GM23338 (cell line): ENCODE measurements around the gene ADGRB3. TPM values are rescaled to one million over a fixed set of nuclear protein-coding genes. Genes with fewer than 3 reads are reported as not detected.

Experiments used
- ATAC-seq: fragments of 200-7000 bp; cut with Tn5 transposase; 3 replicates; pipeline ENCODE4 v1.9.1; 2020
- DNase-seq: peaks from one replicate; pipeline ENCODE4 v3.0.0-alpha.2; 2015; ENCODE audit warnings: low spot score
- H2AFZ ChIP-seq: fragments of 200-600 bp; sonication (generic); 2 replicates; pipeline ENCODE4 v1.8.0; 2016; ENCODE audit warnings: antibody characterized with exemption, mild to moderate bottlenecking, moderate library complexity
- H3F3A ChIP-seq: fragments of 200-600 bp; sonication (generic); replicated peaks from 2 replicates; pipeline ENCODE4 v1.8.0; 2017; ENCODE audit warnings: antibody characterized with exemption, mixed run types, low read depth
- H3K27ac ChIP-seq: fragments of 200-600 bp; sonication (generic); 2 replicates; pipeline ENCODE4 v1.6.1; 2016; ENCODE audit warnings: low read depth
- H3K27me3 ChIP-seq: fragments of 200-600 bp; sonication (generic); 2 replicates; pipeline ENCODE4 v1.8.0; 2016; ENCODE audit warnings: mild to moderate bottlenecking, mixed run types, moderate library complexity; ENCODE audit not compliant: insufficient read depth
- H3K36me3 ChIP-seq: fragments of 200-600 bp; sonication (generic); 2 replicates; pipeline ENCODE4 v1.8.0; 2016; ENCODE audit warnings: mild to moderate bottlenecking; ENCODE audit not compliant: insufficient read depth
- H3K4me1 ChIP-seq: fragments of 200-600 bp; sonication (generic); 2 replicates; pipeline ENCODE4 v1.8.0; 2016; ENCODE audit warnings: mild to moderate bottlenecking, moderate library complexity; ENCODE audit not compliant: insufficient read depth
- H3K4me2 ChIP-seq: fragments of 200-600 bp; sonication (generic); 2 replicates; pipeline ENCODE4 v1.7.1; 2017; ENCODE audit warnings: mixed run types
- H3K4me3 ChIP-seq: fragments of 200-600 bp; sonication (generic); 2 replicates; pipeline ENCODE4 v1.6.1; 2016; ENCODE audit warnings: mixed run types
- H3K79me2 ChIP-seq: fragments of 200-600 bp; sonication (generic); replicated peaks from 2 replicates; pipeline ENCODE4 v1.8.0; 2017; ENCODE audit warnings: mild to moderate bottlenecking; ENCODE audit not compliant: insufficient read depth
- H3K9me2 ChIP-seq: fragments of 200-600 bp; sonication (generic); 2 replicates; pipeline ENCODE4 v1.8.0; 2017; ENCODE audit not compliant: insufficient read depth
- H4K20me1 ChIP-seq: fragments of 200-600 bp; sonication (generic); replicated peaks from 2 replicates; pipeline ENCODE4 v1.8.0; 2017; ENCODE audit warnings: mild to moderate bottlenecking; ENCODE audit not compliant: insufficient read depth
- H3K27ac Mint-ChIP-seq: 2 replicates; pipeline ENCODE4 v1.8.0; 2020; ENCODE audit warnings: inconsistent platforms, mild to moderate bottlenecking, moderate library complexity, mixed read lengths
- H3K27me3 Mint-ChIP-seq: 3 replicates; pipeline ENCODE4 v1.8.0; 2022; ENCODE audit warnings: low read depth, mild to moderate bottlenecking, moderate library complexity, mixed read lengths, inconsistent platforms; ENCODE audit not compliant: insufficient read depth, poor library complexity
- H3K36me3 Mint-ChIP-seq: 3 replicates; pipeline ENCODE4 v1.8.0; 2021; ENCODE audit warnings: low read depth, mild to moderate bottlenecking, inconsistent platforms, moderate library complexity, mixed read lengths
- H3K4me1 Mint-ChIP-seq: 3 replicates; pipeline ENCODE4 v1.8.0; 2020; ENCODE audit warnings: mild to moderate bottlenecking, inconsistent platforms, mixed read lengths
- H3K4me3 Mint-ChIP-seq: 3 replicates; pipeline ENCODE4 v1.8.0; 2021; ENCODE audit warnings: moderate library complexity, mild to moderate bottlenecking, inconsistent platforms, mixed read lengths
- H3K9me3 Mint-ChIP-seq: 3 replicates; pipeline ENCODE4 v1.8.0; 2020; ENCODE audit warnings: moderate library complexity, mild to moderate bottlenecking, inconsistent platforms, mixed read lengths
- CREB1 ChIP-seq: fragments of 250-450 bp; sonication (Bioruptor Pico); IDR thresholded peaks from 2 replicates; pipeline ENCODE4 v1.5.0; 2020; ENCODE audit warnings: low read depth, mild to moderate bottlenecking, moderate library complexity
- CTCF ChIP-seq, 2 experiments: fragments of 200-600 bp in 1 of 2; sonication (generic) in 1 of 2; conservative IDR thresholded peaks; 2 replicates each; pipeline versions ENCODE4 v1.5.1 to v1.6.1; 2016 to 2017; ENCODE audit warnings: antibody characterized with exemption in 2 of 2, low read depth in 2 of 2, mild to moderate bottlenecking in 2 of 2, moderate library complexity in 1 of 2
- ETS1 ChIP-seq: IDR thresholded peaks from 2 replicates; pipeline ENCODE4 v1.6.1; 2016; ENCODE audit warnings: antibody characterized with exemption
- EZH2 ChIP-seq: fragments of 200-600 bp; sonication (generic); IDR thresholded peaks from one replicate; pipeline ENCODE4 v1.8.0; 2017; ENCODE audit warnings: antibody characterized with exemption, mild to moderate bottlenecking, low read depth; ENCODE audit not compliant: unreplicated experiment
- EZH2phosphoT487 ChIP-seq: fragments of 200-600 bp; sonication (generic); IDR thresholded peaks from one replicate; pipeline ENCODE4 v1.8.1; 2018; ENCODE audit warnings: antibody characterized with exemption; ENCODE audit not compliant: unreplicated experiment
- JUNB ChIP-seq: IDR thresholded peaks from one replicate; pipeline ENCODE4 v1.6.1; 2016; ENCODE audit warnings: antibody characterized with exemption; ENCODE audit not compliant: unreplicated experiment
- NANOG ChIP-seq: IDR thresholded peaks from 2 replicates; pipeline ENCODE4 v1.6.1; 2016; ENCODE audit warnings: antibody characterized with exemption, borderline replicate concordance
- POLR2AphosphoS5 ChIP-seq: IDR thresholded peaks from 2 replicates; pipeline ENCODE4 v1.6.1; 2016; ENCODE audit warnings: antibody characterized with exemption, low read depth
- REST ChIP-seq: IDR thresholded peaks from one replicate; pipeline ENCODE4 v1.6.1; 2018; ENCODE audit warnings: antibody characterized with exemption; ENCODE audit not compliant: unreplicated experiment
- STAT1 ChIP-seq: IDR thresholded peaks from one replicate; pipeline ENCODE4 v1.6.1; 2016; ENCODE audit warnings: antibody characterized with exemption; ENCODE audit not compliant: unreplicated experiment
- ZNF114 ChIP-seq: fragments of 250-450 bp; sonication (Bioruptor Pico); IDR thresholded peaks from 2 replicates; pipeline ENCODE4 v1.5.0; 2020; ENCODE audit warnings: mild to moderate bottlenecking, moderate library complexity
- ZNF331 ChIP-seq: fragments of 250-450 bp; sonication (Bioruptor Pico); IDR thresholded peaks from 2 replicates; pipeline ENCODE4 v1.5.0; 2020; ENCODE audit warnings: low read depth, mild to moderate bottlenecking, moderate library complexity
- ZNF462 ChIP-seq: fragments of 250-450 bp; sonication (Bioruptor Pico); IDR thresholded peaks from 2 replicates; pipeline ENCODE4 v1.5.0; 2020; ENCODE audit warnings: mild to moderate bottlenecking, moderate library complexity
- polyA plus RNA-seq: library from polyadenylated mRNA; unstranded; fragments of >200 nt; fragmentation: Nextera tagmentation; extraction: Ambion mirVana; gene quantifications from 2 replicates; pipeline ENCODE4 v1.2.1, GENCODE V29; 2016
- total RNA-seq: library from RNA; depleted of rRNA; stranded (reverse); fragments of >200 nt; shearing (Covaris generic); gene quantifications from 2 replicates; pipeline ENCODE4 v1.2.3, GENCODE V29; 2014

Gene ADGRB3
- total and polyA plus RNA-seq, 2 experiments from 2014 or later, result 0.92 to 4.0 TPM

- H3K4me1 ChIP-seq, result 0 out of 2 replicates have a peak, but pooled peaks cover 3% of the 10 kb centered on the region
- no peaks in the 10 kb centered on the region for H3K27me3 ChIP-seq
- H3K4me3 ChIP-seq, result no peak overlapping the region
- no peak overlapping the region for H2AFZ ChIP-seq
- no peak overlapping the region for H3K4me2 ChIP-seq
- TF ChIP-seq STAT1 (no peak), JUNB (no peak), CREB1 (no peak), ZNF462 (CRISPR knock-in tag) (no peak), POLR2AphosphoS5 (no peak), NANOG (no peak), EZH2phosphoT487 (no peak), REST (no peak), EZH2 (no peak), ZNF331 (CRISPR knock-in tag) (no peak), ZNF114 (no peak), CTCF (conservative IDR thresholded peaks at IDR 0.05; ENCODE audit: low read depth in 2 of 2) (no peak), ETS1 (no peak)
- ATAC-seq (no peak), DNase-seq (no peak)
- H3K27ac Mint-ChIP-seq, result 0 out of 2 replicates have a peak overlapping the region, but pooled peaks have one; percentile 41
- H3K36me3 Mint-ChIP-seq, result no peaks in the 10 kb centered on the region
- H3K9me2 ChIP-seq, result peaks cover 7% of the 10 kb centered on the region
- no peaks in the 10 kb centered on the region for H3K27me3 Mint-ChIP-seq
- H3K4me3 Mint-ChIP-seq, result no peak overlapping the region
- no peaks in the 10 kb centered on the region for H3K36me3 ChIP-seq
- H3K27ac ChIP-seq, result no peak overlapping the region
- H3K9me3 Mint-ChIP-seq, result no peaks in the 10 kb centered on the region
- no peaks in the 10 kb centered on the region for H3K79me2 ChIP-seq
- no peaks in the 10 kb centered on the region for H4K20me1 ChIP-seq
- H3F3A ChIP-seq, result no peaks in the 10 kb centered on the region
- peaks cover 23% of the 10 kb centered on the region; the same call in 2 of the 3 replicates for H3K4me1 Mint-ChIP-seq
These were observed 54.8 kb downstream of the ADGRB3 start for GRCh38 chr6:68689910-68690309.
